Esophagus muscularis mucosa (tissue), 4 donors: ENCODE results near the gene PPFIBP1. TPM values are rescaled to one million over a fixed set of nuclear protein-coding genes. Genes with fewer than 3 reads are reported as not detected.

ENCODE experiments used
- DNase-seq: peaks from one replicate; pipeline ENCODE4 v3.0.0-alpha.2; 2017; ENCODE audit errors: extremely low spot score
- H3K27ac ChIP-seq, 4 donors: fragments of 200-600 bp; sonication (generic); replicated peaks in 1 of 4; 1 replicate in 3 of 4; 2 replicates in 1 of 4; pipeline ENCODE4 v1.5.1; 2016 to 2019; ENCODE audit warnings: mild to moderate bottlenecking in 1 of 4
- H3K27me3 ChIP-seq, 4 donors: fragments of 200-600 bp; sonication (generic); one replicate each; pipeline versions ENCODE4 v1.5.1 to v1.6.0; 2016 to 2019
- H3K36me3 ChIP-seq, 4 donors: fragments of 200-600 bp; sonication (generic); one replicate each; pipeline ENCODE4 v1.5.1; 2016 to 2019
- H3K4me1 ChIP-seq, 4 donors: fragments of 200-600 bp; sonication (generic); one replicate each; pipeline ENCODE4 v1.5.1; 2016 to 2019
- H3K4me3 ChIP-seq, 4 donors: fragments of 200-600 bp; sonication (generic); 1 replicate in 2 of 4; 2 replicates in 2 of 4; pipeline ENCODE4 v1.5.1; 2016 to 2019; ENCODE audit warnings: mild to moderate bottlenecking in 4 of 4, moderate library complexity in 1 of 4
- H3K9me3 ChIP-seq, 4 donors: fragments of 200-600 bp; sonication (generic); 1 replicate in 3 of 4; 2 replicates in 1 of 4; pipeline ENCODE4 v1.5.1; 2016 to 2019
- CTCF ChIP-seq, 3 experiments: fragments of 200-600 bp in 2 of 3; fragments of 450-650 bp in 1 of 3; sonication (generic) in 2 of 3; IDR thresholded peaks; one replicate each; pipeline ENCODE4 v1.5.1; 2017 to 2019; ENCODE audit warnings: antibody characterized with exemption in 3 of 3, mild to moderate bottlenecking in 2 of 3, moderate library complexity in 1 of 3
- EP300 ChIP-seq: sonication (generic); formaldehyde crosslinking; IDR thresholded peaks from one replicate; pipeline ENCODE4 v1.6.1; 2017; ENCODE audit warnings: antibody characterized with exemption
- POLR2A ChIP-seq: fragments of 450-650 bp; IDR thresholded peaks from one replicate; pipeline ENCODE4 v1.6.1; 2017; ENCODE audit warnings: antibody characterized with exemption, moderate library complexity, mild to moderate bottlenecking, low read depth
- POLR2AphosphoS5 ChIP-seq, 2 donors: sonication (generic); formaldehyde crosslinking; IDR thresholded peaks; one replicate each; pipeline ENCODE4 v1.6.1; 2017; ENCODE audit warnings: antibody characterized with exemption in 2 of 2
- WGBS: methylation state at CpG from one replicate; pipeline ENCODE4 v1.1.5; 2018; 5-methylcytosine and 5-hydroxymethylcytosine counted together
- intact Hi-C: fragments of 100-400 bp; cut with DNase I; formaldehyde crosslinking; loops from one replicate; pipeline ENCODE4 v1.15.1; 2023
- total RNA-seq, 4 donors: library from RNA; depleted of rRNA; stranded (reverse); fragments of >200 nt; gene quantifications; one replicate each; pipeline versions ENCODE4 v1.1.0 to v1.2.1, GENCODE V29; 2016

Gene PPFIBP1
- total RNA-seq, 4 donors from 2014 or later, result 53.2 to 79.0 (median 66.5) TPM

GRCh38 chr12:27515671-27516070, 8.3 kb upstream of the PPFIBP1 start:
- H3K4me3 ChIP-seq, result no peak overlapping the region
- DNase-seq, result no peak
- no peaks in the 10 kb centered on the region for H3K9me3 ChIP-seq
- peaks cover 4 to 37% (median 26%) of the 10 kb centered on the region in 4 donors for H3K4me1 ChIP-seq
- H3K27me3 ChIP-seq, result no peaks in the 10 kb centered on the region
- WGBS, result 77% methylated on average over 9 of the region's 9 CpGs
- H3K27ac ChIP-seq, result no peak overlapping the region
- no peaks in the 10 kb centered on the region for H3K36me3 ChIP-seq
- TF ChIP-seq EP300, result no peak
- intact Hi-C loops, result no loop called here

DNA sequence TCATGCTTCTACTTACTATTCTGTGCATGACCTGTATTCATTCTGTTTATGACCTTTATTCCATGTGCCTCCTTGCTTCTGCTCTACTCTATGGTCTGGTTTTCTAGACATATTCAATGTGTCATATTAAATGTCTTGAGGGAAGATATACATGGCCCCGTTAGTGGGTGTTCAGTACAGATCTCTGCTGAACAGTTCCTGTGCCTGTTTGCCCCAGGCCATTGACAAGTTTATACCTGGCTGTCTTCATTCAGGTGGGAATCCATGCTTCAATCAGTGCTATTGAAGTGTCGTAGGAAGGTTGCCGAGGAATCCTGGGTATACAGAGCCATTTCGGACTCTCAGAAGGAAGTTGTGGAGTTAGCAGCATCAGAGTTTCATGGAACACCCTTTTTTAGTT, 7.4 kb upstream of the PPFIBP1 start:
- Histone ChIP-seq H3K9me3 (no peaks in the 10 kb centered on the region), H3K4me3 (no peak overlapping the region), H3K27ac (no peak overlapping the region), H3K4me1 (peaks cover 11 to 37% (median 30%) of the 10 kb centered on the region in 4 donors), H3K36me3 (no peaks in the 10 kb centered on the region), H3K27me3 (no peaks in the 10 kb centered on the region)
- intact Hi-C loops, result no loop called here
- TF ChIP-seq POLR2AphosphoS5 (IDR thresholded peaks at IDR 0.05) (no peak), POLR2A (no peak), EP300 (no peak), CTCF (IDR thresholded peaks at IDR 0.05) (no peak)
- DNase-seq, result no peak
- 64% methylated on average over 4 of the region's 4 CpGs for WGBS

DNA sequence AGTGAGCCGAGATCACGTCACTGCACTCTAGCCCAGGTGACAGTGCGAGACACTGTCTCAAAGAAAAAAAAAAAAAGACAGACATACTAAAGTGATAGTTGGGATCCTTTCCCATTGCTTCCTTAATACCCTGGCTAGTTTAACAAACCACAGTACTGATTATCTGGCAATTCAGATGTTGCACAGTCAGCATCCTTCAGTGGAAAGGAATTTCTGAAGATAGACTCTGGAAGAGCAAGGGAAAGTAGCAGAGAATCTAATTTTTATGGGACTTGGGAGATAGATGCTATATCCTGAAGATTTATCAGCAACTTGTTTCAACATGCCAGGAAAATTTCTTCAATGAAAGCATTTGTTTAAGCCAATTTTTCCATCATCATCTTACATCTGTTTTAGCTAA, 6.5 kb upstream of the PPFIBP1 start:
- no peaks in the 10 kb centered on the region for H3K9me3 ChIP-seq
- no peaks in the 10 kb centered on the region for H3K36me3 ChIP-seq
- no peak overlapping the region for H3K27ac ChIP-seq
- 91% methylated on average over 3 of the region's 3 CpGs for WGBS
- H3K4me3 ChIP-seq, result no peak overlapping the region
- no peak for DNase-seq
- H3K4me1 ChIP-seq, result peaks cover 14 to 40% (median 30%) of the 10 kb centered on the region in 4 donors
- no peaks in the 10 kb centered on the region for H3K27me3 ChIP-seq
- TF ChIP-seq CTCF (IDR thresholded peaks at IDR 0.05) (no peak), POLR2AphosphoS5 (IDR thresholded peaks at IDR 0.05) (no peak), POLR2A (no peak), EP300 (no peak)
- intact Hi-C loops, result no loop called here

- no peaks in the 10 kb centered on the region for H3K27me3 ChIP-seq
- H3K4me1 ChIP-seq, result peaks cover 18 to 42% (median 32%) of the 10 kb centered on the region in 4 donors
- no peak for DNase-seq
- intact Hi-C loops, result no loop called here
- no peaks in the 10 kb centered on the region for H3K36me3 ChIP-seq
- TF ChIP-seq CTCF (IDR thresholded peaks at IDR 0.05) (no peak), EP300 (no peak), POLR2AphosphoS5 (IDR thresholded peaks at IDR 0.05) (no peak), POLR2A (no peak)
- H3K4me3 ChIP-seq, result no peak overlapping the region
- H3K27ac ChIP-seq, result no peak overlapping the region
- WGBS, result 72% methylated on average over 7 of the region's 7 CpGs
- no peaks in the 10 kb centered on the region for H3K9me3 ChIP-seq
Observed at GRCh38 chr12:27517961-27518665, 5.9 kb upstream of the PPFIBP1 start.

DNA sequence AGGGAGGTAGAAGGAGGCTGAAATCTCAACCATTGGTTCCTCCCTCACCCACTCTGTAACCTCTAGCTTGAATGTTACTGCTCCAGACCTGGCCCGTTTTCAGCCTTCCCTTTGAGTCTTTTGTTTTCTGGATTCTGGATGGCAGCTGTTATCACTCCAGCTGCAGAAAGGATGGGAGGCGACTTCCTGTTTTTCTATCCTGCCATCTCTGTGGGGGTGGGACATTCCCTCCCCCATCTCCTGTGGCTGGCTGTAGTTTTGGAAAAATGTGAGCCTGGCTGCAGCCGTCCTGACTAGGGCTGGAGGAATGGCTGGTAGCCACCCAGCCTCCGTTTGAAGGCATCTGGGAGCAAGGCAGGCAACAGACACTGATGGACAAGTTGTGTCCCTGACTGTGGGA, 2.9 kb upstream of the PPFIBP1 start:
- H3K27me3 ChIP-seq, result no peaks in the 10 kb centered on the region
- no peaks in the 10 kb centered on the region for H3K9me3 ChIP-seq
- H3K27ac ChIP-seq, result peak overlapping the region in 3 of 4 donors; percentile 6 to 58 (median 31)
- TF ChIP-seq POLR2AphosphoS5 (IDR thresholded peaks at IDR 0.05) (peak; percentile 14 to 46), EP300 (no peak), POLR2A (no peak), CTCF (IDR thresholded peaks at IDR 0.05) (no peak)
- no peaks in the 10 kb centered on the region for H3K36me3 ChIP-seq
- no peak for DNase-seq
- peaks cover 21 to 40% (median 37%) of the 10 kb centered on the region in 4 donors for H3K4me1 ChIP-seq
- intact Hi-C loops, result no loop called here
- 50% methylated on average over 4 of the region's 4 CpGs for WGBS
- no peak overlapping the region for H3K4me3 ChIP-seq
